WTC11 (cell line): Measurements from ENCODE around the gene CHST7. TPM values are rescaled to one million over a fixed set of nuclear protein-coding genes. Genes with fewer than 3 reads are reported as not detected.

ENCODE experiments used
- ATAC-seq: fragments of 200-7000 bp; cut with Tn5 transposase; 2 replicates; pipeline ENCODE4 v1.10.0; 2021; ENCODE audit warnings: mild to moderate bottlenecking, moderate library complexity
- CTCF ChIA-PET: fragments of 300-600 bp; sonication (Branson Sonifier 250); formaldehyde crosslinking; loops from one replicate; lab custom pipeline; 2021; ENCODE audit warnings: antibody characterized with exemption; lab: Charles Lee
- POLR2A ChIA-PET: fragments of 350-600 bp; sonication (Branson Sonifier 250); formaldehyde crosslinking; loops from one replicate; lab custom pipeline; 2021; ENCODE audit warnings: antibody characterized with exemption; lab: Charles Lee
- DNase-seq: peaks from one replicate; pipeline ENCODE4 v3.0.0; 2021; ENCODE audit warnings: low spot score
- H3K27ac Mint-ChIP-seq: 2 replicates; pipeline ENCODE4 v1.8.0; 2021; ENCODE audit warnings: mixed read lengths
- H3K27me3 Mint-ChIP-seq: 2 replicates; pipeline ENCODE4 v1.8.0; 2021; ENCODE audit warnings: low read depth, mild to moderate bottlenecking, moderate library complexity, mixed read lengths
- H3K36me3 Mint-ChIP-seq: 2 replicates; pipeline ENCODE4 v1.8.0; 2021; ENCODE audit warnings: mixed read lengths
- H3K4me1 Mint-ChIP-seq: 2 replicates; pipeline ENCODE4 v1.8.0; 2022; ENCODE audit warnings: mixed read lengths
- H3K4me3 Mint-ChIP-seq: 2 replicates; pipeline ENCODE4 v1.8.0; 2021; ENCODE audit warnings: mild to moderate bottlenecking, moderate library complexity, mixed read lengths
- H3K9me3 Mint-ChIP-seq: 2 replicates; pipeline ENCODE4 v1.8.0; 2021; ENCODE audit warnings: mixed read lengths
- GTF2I ChIP-seq: fragments of 250-450 bp; sonication (Bioruptor Pico); conservative IDR thresholded peaks from 2 replicates; pipeline ENCODE4 v1.4.0; 2021; ENCODE audit warnings: mild to moderate bottlenecking
- SMAD3 ChIP-seq: sonication (generic); formaldehyde crosslinking; IDR thresholded peaks from 2 replicates; pipeline ENCODE4 v1.8.0; 2022; ENCODE audit warnings: missing genetic modification reagents, mild to moderate bottlenecking, borderline replicate concordance
- SMAD4 ChIP-seq: sonication (generic); formaldehyde crosslinking; IDR thresholded peaks from 2 replicates; pipeline ENCODE4 v1.8.0; 2022; ENCODE audit warnings: mild to moderate bottlenecking, missing genetic modification reagents
- ZNF317 ChIP-seq: sonication (generic); formaldehyde crosslinking; IDR thresholded peaks from 2 replicates; pipeline ENCODE4 v1.8.1; 2023; ENCODE audit warnings: low read depth, mild to moderate bottlenecking, moderate library complexity, missing genetic modification reagents, borderline replicate concordance
- ZNF396 ChIP-seq: fragments of 250-450 bp; sonication (Bioruptor Pico); IDR thresholded peaks from 2 replicates; pipeline ENCODE4 v1.8.0; 2021; ENCODE audit warnings: mild to moderate bottlenecking, moderate library complexity, borderline replicate concordance
- total RNA-seq: library from RNA; stranded (reverse); gene quantifications from 3 replicates; pipeline ENCODE4 v1.2.3, GENCODE V29; 2021
- TF ChIP-seq, protein P1 (sequence below): sonication (generic); formaldehyde crosslinking; IDR thresholded peaks from 2 replicates; pipeline ENCODE4 v1.8.1; 2023; ENCODE audit warnings: mild to moderate bottlenecking, missing genetic modification reagents, borderline replicate concordance
- TF ChIP-seq, protein P2 (sequence below): fragments of 200-600 bp; IDR thresholded peaks from 2 replicates; pipeline ENCODE4 v1.8.0; 2022; ENCODE audit warnings: antibody characterized with exemption
- TF ChIP-seq, protein P3 (sequence below): sonication (generic); formaldehyde crosslinking; IDR thresholded peaks from 2 replicates; pipeline ENCODE4 v1.8.1; 2023; ENCODE audit warnings: mild to moderate bottlenecking, moderate library complexity, missing genetic modification reagents
- TF ChIP-seq, protein P4 (sequence below): sonication (generic); formaldehyde crosslinking; IDR thresholded peaks from 2 replicates; pipeline ENCODE4 v1.8.1; 2023; ENCODE audit warnings: mild to moderate bottlenecking, missing genetic modification reagents, moderate library complexity
- TF ChIP-seq, protein P5 (sequence below): fragments of 250-450 bp; sonication (Bioruptor Pico); IDR thresholded peaks from 2 replicates; pipeline ENCODE4 v1.9.0; 2021; ENCODE audit warnings: mild to moderate bottlenecking
- TF ChIP-seq, protein P6 (sequence below): fragments of 250-450 bp; sonication (Bioruptor Pico); IDR thresholded peaks from 2 replicates; pipeline ENCODE4 v1.8.0; 2021; ENCODE audit warnings: mild to moderate bottlenecking

CHST7 gene
- total RNA-seq, 1 experiment from 2014 or later: 19.6 TPM

DNA sequence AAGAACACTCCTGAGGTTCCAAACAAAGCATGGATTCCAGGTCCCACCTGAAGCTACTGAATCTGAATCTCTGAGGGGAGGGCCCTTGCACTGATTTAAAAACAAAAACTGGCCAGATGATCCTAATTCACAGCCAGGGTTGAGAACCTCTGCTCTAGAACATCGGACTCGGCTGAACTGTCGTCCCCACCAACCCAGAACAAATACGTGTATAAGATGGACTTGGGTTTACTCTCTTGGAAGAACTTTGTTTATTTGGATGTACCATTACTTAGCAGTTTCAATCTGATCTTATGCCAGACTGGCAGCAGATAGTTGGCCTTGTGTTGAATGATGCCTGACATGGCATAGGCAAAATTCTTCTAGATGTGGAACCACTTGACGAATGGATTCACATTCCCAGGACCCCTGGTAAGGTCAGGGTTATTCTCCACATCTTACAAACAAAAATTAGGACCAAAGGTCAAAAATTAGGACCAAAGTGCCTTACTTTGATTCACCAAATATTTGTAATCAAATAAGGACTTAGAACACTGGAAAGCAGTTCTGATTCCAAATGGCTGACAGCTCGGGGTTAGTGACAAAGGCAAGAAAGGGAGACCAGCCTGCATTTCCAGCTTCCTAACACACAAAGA lies 29.0 kb downstream of the CHST7 start (continued):
- TF ChIP-seq, protein P1, sequence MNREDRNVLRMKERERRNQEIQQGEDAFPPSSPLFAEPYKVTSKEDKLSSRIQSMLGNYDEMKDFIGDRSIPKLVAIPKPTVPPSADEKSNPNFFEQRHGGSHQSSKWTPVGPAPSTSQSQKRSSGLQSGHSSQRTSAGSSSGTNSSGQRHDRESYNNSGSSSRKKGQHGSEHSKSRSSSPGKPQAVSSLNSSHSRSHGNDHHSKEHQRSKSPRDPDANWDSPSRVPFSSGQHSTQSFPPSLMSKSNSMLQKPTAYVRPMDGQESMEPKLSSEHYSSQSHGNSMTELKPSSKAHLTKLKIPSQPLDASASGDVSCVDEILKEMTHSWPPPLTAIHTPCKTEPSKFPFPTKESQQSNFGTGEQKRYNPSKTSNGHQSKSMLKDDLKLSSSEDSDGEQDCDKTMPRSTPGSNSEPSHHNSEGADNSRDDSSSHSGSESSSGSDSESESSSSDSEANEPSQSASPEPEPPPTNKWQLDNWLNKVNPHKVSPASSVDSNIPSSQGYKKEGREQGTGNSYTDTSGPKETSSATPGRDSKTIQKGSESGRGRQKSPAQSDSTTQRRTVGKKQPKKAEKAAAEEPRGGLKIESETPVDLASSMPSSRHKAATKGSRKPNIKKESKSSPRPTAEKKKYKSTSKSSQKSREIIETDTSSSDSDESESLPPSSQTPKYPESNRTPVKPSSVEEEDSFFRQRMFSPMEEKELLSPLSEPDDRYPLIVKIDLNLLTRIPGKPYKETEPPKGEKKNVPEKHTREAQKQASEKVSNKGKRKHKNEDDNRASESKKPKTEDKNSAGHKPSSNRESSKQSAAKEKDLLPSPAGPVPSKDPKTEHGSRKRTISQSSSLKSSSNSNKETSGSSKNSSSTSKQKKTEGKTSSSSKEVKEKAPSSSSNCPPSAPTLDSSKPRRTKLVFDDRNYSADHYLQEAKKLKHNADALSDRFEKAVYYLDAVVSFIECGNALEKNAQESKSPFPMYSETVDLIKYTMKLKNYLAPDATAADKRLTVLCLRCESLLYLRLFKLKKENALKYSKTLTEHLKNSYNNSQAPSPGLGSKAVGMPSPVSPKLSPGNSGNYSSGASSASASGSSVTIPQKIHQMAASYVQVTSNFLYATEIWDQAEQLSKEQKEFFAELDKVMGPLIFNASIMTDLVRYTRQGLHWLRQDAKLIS (CRISPR knock-in tag): no peak

DNA sequence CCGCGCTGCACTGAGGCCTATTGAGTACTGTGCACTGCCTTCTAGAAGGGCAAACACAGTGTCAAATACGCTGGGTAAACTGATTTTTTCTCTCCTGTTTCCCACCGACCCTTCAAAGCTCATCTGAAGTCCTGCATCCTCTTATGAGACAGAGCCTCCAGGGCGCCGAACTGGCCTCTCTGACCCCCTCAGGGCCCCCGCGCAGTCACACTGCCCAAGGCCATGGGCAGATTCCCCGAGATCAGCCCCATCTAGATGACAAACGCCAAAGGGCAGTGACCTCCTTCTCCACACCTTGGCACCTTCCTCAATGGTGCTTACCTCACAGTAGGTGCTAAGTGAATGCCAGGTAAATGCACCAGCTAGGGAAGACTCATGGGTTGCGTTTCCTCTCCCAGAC lies 34.4 kb downstream of the CHST7 start:
- Mint-ChIP-seq H3K27ac (no peak overlapping the region), H3K36me3 (no peaks in the 10 kb centered on the region), H3K9me3 (no peaks in the 10 kb centered on the region), H3K4me1 (0 out of 2 replicates have a peak, but pooled peaks cover 3% of the 10 kb centered on the region), H3K27me3 (no peaks in the 10 kb centered on the region), H3K4me3 (no peak overlapping the region)
- ATAC-seq (no peak), DNase-seq (no peak)
- TF ChIP-seq, protein P2, sequence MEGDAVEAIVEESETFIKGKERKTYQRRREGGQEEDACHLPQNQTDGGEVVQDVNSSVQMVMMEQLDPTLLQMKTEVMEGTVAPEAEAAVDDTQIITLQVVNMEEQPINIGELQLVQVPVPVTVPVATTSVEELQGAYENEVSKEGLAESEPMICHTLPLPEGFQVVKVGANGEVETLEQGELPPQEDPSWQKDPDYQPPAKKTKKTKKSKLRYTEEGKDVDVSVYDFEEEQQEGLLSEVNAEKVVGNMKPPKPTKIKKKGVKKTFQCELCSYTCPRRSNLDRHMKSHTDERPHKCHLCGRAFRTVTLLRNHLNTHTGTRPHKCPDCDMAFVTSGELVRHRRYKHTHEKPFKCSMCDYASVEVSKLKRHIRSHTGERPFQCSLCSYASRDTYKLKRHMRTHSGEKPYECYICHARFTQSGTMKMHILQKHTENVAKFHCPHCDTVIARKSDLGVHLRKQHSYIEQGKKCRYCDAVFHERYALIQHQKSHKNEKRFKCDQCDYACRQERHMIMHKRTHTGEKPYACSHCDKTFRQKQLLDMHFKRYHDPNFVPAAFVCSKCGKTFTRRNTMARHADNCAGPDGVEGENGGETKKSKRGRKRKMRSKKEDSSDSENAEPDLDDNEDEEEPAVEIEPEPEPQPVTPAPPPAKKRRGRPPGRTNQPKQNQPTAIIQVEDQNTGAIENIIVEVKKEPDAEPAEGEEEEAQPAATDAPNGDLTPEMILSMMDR: no peak
- TF ChIP-seq SMAD3 (no peak), ZNF317 (CRISPR knock-in tag) (no peak)
- TF ChIP-seq, protein P3, sequence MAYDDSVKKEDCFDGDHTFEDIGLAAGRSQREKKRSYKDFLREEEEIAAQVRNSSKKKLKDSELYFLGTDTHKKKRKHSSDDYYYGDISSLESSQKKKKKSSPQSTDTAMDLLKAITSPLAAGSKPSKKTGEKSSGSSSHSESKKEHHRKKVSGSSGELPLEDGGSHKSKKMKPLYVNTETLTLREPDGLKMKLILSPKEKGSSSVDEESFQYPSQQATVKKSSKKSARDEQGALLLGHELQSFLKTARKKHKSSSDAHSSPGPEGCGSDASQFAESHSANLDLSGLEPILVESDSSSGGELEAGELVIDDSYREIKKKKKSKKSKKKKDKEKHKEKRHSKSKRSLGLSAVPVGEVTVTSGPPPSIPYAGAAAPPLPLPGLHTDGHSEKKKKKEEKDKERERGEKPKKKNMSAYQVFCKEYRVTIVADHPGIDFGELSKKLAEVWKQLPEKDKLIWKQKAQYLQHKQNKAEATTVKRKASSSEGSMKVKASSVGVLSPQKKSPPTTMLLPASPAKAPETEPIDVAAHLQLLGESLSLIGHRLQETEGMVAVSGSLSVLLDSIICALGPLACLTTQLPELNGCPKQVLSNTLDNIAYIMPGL (CRISPR knock-in tag): no peak
- TF ChIP-seq, protein P4, sequence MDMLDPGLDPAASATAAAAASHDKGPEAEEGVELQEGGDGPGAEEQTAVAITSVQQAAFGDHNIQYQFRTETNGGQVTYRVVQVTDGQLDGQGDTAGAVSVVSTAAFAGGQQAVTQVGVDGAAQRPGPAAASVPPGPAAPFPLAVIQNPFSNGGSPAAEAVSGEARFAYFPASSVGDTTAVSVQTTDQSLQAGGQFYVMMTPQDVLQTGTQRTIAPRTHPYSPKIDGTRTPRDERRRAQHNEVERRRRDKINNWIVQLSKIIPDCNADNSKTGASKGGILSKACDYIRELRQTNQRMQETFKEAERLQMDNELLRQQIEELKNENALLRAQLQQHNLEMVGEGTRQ: no peak
- TF ChIP-seq, protein P1 (CRISPR knock-in tag): no peak
- POLR2A ChIA-PET: no interaction called here
- CTCF ChIA-PET: no interaction called here

DNA sequence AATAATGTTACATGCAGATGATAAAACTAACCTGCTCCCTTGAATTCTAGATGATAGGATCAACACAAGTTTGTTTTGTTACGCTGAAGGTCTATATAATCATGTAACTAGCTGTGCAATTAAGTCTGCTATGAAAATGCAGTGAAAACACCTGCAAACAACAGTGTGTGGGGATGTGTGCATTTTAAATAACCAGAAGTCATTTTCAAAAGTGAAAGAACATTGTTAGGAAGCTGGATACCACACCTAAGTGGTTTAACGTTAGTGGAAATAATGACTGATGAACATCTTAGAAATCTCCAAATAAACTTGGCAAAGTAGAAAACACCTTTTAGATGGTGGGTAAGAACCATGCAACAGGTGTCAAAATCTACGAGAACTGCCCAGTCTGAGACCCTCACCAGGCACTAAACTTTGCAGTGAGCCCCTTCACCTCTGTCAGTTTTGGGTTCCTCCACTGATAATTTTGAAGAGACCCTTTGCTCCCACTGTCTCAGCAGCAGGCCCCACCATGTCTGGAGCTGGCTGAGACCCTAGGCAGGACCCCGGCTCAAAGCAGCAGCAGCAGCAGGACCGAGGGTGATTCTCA lies 36.6 kb downstream of the CHST7 start:
- no peaks in the 10 kb centered on the region for H3K9me3 Mint-ChIP-seq

More for the DNA sequence above, 36.6 kb downstream of the CHST7 start:
- TF ChIP-seq, protein P5, sequence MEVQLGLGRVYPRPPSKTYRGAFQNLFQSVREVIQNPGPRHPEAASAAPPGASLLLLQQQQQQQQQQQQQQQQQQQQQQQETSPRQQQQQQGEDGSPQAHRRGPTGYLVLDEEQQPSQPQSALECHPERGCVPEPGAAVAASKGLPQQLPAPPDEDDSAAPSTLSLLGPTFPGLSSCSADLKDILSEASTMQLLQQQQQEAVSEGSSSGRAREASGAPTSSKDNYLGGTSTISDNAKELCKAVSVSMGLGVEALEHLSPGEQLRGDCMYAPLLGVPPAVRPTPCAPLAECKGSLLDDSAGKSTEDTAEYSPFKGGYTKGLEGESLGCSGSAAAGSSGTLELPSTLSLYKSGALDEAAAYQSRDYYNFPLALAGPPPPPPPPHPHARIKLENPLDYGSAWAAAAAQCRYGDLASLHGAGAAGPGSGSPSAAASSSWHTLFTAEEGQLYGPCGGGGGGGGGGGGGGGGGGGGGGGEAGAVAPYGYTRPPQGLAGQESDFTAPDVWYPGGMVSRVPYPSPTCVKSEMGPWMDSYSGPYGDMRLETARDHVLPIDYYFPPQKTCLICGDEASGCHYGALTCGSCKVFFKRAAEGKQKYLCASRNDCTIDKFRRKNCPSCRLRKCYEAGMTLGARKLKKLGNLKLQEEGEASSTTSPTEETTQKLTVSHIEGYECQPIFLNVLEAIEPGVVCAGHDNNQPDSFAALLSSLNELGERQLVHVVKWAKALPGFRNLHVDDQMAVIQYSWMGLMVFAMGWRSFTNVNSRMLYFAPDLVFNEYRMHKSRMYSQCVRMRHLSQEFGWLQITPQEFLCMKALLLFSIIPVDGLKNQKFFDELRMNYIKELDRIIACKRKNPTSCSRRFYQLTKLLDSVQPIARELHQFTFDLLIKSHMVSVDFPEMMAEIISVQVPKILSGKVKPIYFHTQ (CRISPR knock-in tag): no peak
- TF ChIP-seq, protein P3 (CRISPR knock-in tag): no peak
- TF ChIP-seq, protein P6, sequence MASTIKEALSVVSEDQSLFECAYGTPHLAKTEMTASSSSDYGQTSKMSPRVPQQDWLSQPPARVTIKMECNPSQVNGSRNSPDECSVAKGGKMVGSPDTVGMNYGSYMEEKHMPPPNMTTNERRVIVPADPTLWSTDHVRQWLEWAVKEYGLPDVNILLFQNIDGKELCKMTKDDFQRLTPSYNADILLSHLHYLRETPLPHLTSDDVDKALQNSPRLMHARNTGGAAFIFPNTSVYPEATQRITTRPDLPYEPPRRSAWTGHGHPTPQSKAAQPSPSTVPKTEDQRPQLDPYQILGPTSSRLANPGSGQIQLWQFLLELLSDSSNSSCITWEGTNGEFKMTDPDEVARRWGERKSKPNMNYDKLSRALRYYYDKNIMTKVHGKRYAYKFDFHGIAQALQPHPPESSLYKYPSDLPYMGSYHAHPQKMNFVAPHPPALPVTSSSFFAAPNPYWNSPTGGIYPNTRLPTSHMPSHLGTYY (CRISPR knock-in tag): no peak
- TF ChIP-seq SMAD4 (CRISPR knock-in tag) (no peak), ZNF396 (CRISPR knock-in tag) (no peak), GTF2I (CRISPR knock-in tag) (no peak)
- DNase-seq: no peak
- Mint-ChIP-seq H3K36me3 (peaks cover 15% of the 10 kb centered on the region; the same call in 1 of the 2 replicates), H3K4me3 (no peak overlapping the region), H3K27me3 (no peaks in the 10 kb centered on the region), H3K27ac (no peak overlapping the region), H3K4me1 (peaks cover 3% of the 10 kb centered on the region; the same call in 1 of the 2 replicates)
- no peak for ATAC-seq
- POLR2A ChIA-PET: no interaction called here
- CTCF ChIA-PET: no interaction called here
